Measurements from ENCODE around the gene DDR2.

The DDR2 gene

DNA sequence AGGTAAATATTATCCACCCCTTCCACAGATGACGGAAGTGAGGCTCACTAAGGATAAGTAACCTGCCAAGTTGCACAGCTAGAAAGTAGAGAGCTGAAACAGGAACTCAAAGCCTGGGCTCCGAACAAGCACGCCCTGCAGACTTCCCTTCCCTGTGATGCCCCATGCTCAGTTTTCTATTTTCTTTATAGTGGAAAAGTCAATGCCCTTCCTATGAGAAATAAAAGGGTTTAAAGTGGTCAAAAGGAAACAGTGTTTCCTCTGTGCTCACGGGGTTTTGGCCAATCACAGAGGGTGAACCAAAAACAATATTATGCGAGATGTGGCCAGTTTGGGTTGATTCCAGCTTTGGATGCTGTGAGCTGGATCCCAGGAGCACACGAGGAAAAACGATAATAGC lies 44.5 kb downstream of the DDR2 start:
- no peak for TF ChIP-seq CTCF (IDR thresholded peaks at IDR 0.05)
- no peaks in the 10 kb centered on the region for H3K36me3 ChIP-seq (ENCODE audit: control insufficient read depth, insufficient read depth, low read length)
- no peaks in the 10 kb centered on the region for H3K27me3 ChIP-seq (ENCODE audit: control insufficient read depth, insufficient read depth, low read length)
- no peak overlapping the region for H3K9ac ChIP-seq
- H3K27ac ChIP-seq = no peak overlapping the region
- no peak overlapping the region for H3K4me2 ChIP-seq (ENCODE audit: low read length)
- no peaks in the 10 kb centered on the region for H3K4me1 ChIP-seq
- no peak overlapping the region for H2AFZ ChIP-seq
- no peaks in the 10 kb centered on the region for H3K9me3 ChIP-seq (ENCODE audit: control insufficient read depth, low read length)
- H3K79me2 ChIP-seq = no peaks in the 10 kb centered on the region
- no peak overlapping the region for H3K4me3 ChIP-seq (ENCODE audit: low read depth, low read length)

DNA sequence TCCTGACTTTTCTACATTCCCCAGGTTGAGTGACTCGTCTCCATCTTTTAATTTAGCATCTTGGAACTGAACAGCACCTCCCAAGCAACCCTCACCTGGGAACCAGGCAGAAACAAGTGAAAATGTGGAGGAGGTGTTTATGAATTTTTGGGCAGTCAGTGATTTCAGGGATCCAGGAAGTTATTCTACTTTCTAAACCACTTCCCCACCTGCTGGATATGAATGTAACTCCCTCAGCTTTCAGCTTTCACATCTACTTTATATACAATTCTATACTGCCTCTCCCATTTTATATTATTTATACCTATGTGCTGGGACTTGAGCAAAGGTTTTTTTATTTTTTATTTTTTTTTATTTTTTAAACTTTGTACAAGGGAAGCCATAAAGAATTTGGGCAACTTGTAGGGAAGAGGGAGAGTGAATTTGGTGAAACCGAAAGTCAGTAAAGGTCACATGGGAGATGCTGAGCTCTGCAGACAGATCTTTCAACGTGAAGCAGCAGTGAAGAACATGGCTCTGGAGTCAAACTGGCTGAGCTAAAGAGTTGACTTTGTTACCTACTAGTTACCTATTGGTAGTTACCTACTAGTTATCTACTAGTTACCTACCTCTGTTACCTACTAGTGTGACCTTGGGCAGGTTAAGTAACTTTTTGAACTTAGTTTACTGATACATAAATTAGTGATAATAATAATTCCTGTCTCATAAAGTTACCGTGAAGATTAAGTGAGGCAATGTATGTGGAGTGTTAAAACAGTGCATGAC lies 45.5 kb downstream of the DDR2 start:
- Histone ChIP-seq H3K4me3 (ENCODE audit: low read depth, low read length) (no peak overlapping the region), H3K27ac (no peak overlapping the region), H3K9me3 (ENCODE audit: control insufficient read depth, low read length) (no peaks in the 10 kb centered on the region), H3K36me3 (ENCODE audit: control insufficient read depth, insufficient read depth, low read length) (no peaks in the 10 kb centered on the region), H3K4me1 (no peaks in the 10 kb centered on the region), H3K4me2 (ENCODE audit: low read length) (no peak overlapping the region), H3K27me3 (ENCODE audit: control insufficient read depth, insufficient read depth, low read length) (no peaks in the 10 kb centered on the region), H3K79me2 (no peaks in the 10 kb centered on the region), H2AFZ (no peak overlapping the region), H3K9ac (no peak overlapping the region)
- TF ChIP-seq CTCF (IDR thresholded peaks at IDR 0.05) = no peak

DNA sequence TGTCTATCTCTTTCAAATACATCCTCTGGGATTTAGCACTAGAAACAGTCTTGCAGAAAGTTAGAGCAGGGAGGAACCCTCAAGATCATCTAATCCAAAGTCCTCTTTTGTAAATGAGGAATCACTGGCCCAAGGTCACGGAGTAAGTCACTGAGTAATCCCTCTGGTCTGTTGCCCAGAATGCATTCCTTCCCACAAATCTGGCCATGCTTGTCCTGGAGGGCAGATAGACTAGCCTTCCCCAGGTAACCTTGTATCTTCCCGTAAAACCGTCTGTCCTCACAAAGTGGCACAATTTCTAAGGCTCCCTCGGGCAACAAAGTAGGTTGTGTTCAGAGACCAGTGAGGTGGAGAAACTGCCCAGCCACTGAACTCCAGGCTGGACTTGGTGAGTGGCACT lies 46.2 kb downstream of the DDR2 start:
- no peaks in the 10 kb centered on the region for H3K4me1 ChIP-seq
- no peak overlapping the region for H3K4me3 ChIP-seq (ENCODE audit: low read depth, low read length)
- no peak overlapping the region for H3K27ac ChIP-seq
- no peaks in the 10 kb centered on the region for H3K27me3 ChIP-seq (ENCODE audit: control insufficient read depth, insufficient read depth, low read length)
- no peaks in the 10 kb centered on the region for H3K79me2 ChIP-seq
- no peak for TF ChIP-seq CTCF (IDR thresholded peaks at IDR 0.05)
- no peaks in the 10 kb centered on the region for H3K36me3 ChIP-seq (ENCODE audit: control insufficient read depth, insufficient read depth, low read length)
- H3K4me2 ChIP-seq (ENCODE audit: low read length) = no peak overlapping the region
- no peak overlapping the region for H2AFZ ChIP-seq
- H3K9me3 ChIP-seq (ENCODE audit: control insufficient read depth, low read length) = no peaks in the 10 kb centered on the region
- H3K9ac ChIP-seq = no peak overlapping the region

DNA sequence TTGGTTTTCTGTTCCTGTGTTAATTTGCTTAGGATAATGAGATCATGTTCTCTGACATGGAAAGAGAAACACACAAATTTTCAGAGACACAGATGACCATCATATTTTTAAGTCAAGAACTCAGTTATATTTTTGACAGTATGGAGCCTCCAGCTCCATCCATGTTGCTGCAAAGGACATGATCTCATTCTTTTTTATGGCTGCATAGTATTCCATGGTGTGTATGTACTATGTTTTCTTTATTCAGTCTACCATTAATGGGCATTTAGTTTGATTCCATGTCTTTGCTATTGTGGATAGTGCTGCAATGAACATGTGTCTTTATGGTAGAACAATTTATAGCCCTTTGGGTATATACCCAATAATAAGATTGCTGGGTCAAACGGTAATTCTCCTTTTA lies 47.0 kb downstream of the DDR2 start:
- no peaks in the 10 kb centered on the region for H3K79me2 ChIP-seq
- no peak overlapping the region for H3K27ac ChIP-seq
- H3K4me3 ChIP-seq (ENCODE audit: low read depth, low read length) = no peak overlapping the region
- no peak for TF ChIP-seq CTCF (IDR thresholded peaks at IDR 0.05)
- no peaks in the 10 kb centered on the region for H3K9me3 ChIP-seq (ENCODE audit: control insufficient read depth, low read length)
- H3K4me1 ChIP-seq = no peaks in the 10 kb centered on the region
- H2AFZ ChIP-seq = no peak overlapping the region
- no peak overlapping the region for H3K4me2 ChIP-seq (ENCODE audit: low read length)
- H3K9ac ChIP-seq = no peak overlapping the region
- H3K27me3 ChIP-seq (ENCODE audit: control insufficient read depth, insufficient read depth, low read length) = no peaks in the 10 kb centered on the region
- H3K36me3 ChIP-seq (ENCODE audit: control insufficient read depth, insufficient read depth, low read length) = no peaks in the 10 kb centered on the region
